ENCODE results near the gene TGFBR3.

- TF ChIP-seq POLR2AphosphoS5 (IDR thresholded peaks at IDR 0.05; ENCODE audit: low read depth, low read length) (no peak), POLR2A (IDR thresholded peaks at IDR 0.05; ENCODE audit: low read depth, low read length) (no peak)
Observed at GRCh38 chr1:91799863-91800262, 86.1 kb downstream of the TGFBR3 start.
